GM18858 (cell line): ENCODE results near the gene TMEM14A.

Experiments used
- ATAC-seq: cut with Tn5 transposase; IDR thresholded peaks from one replicate; pipeline ENCODE4 v1.9.1; 2021; ENCODE audit not compliant: unreplicated experiment

TMEM14A gene, protein sequence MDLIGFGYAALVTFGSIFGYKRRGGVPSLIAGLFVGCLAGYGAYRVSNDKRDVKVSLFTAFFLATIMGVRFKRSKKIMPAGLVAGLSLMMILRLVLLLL

DNA sequence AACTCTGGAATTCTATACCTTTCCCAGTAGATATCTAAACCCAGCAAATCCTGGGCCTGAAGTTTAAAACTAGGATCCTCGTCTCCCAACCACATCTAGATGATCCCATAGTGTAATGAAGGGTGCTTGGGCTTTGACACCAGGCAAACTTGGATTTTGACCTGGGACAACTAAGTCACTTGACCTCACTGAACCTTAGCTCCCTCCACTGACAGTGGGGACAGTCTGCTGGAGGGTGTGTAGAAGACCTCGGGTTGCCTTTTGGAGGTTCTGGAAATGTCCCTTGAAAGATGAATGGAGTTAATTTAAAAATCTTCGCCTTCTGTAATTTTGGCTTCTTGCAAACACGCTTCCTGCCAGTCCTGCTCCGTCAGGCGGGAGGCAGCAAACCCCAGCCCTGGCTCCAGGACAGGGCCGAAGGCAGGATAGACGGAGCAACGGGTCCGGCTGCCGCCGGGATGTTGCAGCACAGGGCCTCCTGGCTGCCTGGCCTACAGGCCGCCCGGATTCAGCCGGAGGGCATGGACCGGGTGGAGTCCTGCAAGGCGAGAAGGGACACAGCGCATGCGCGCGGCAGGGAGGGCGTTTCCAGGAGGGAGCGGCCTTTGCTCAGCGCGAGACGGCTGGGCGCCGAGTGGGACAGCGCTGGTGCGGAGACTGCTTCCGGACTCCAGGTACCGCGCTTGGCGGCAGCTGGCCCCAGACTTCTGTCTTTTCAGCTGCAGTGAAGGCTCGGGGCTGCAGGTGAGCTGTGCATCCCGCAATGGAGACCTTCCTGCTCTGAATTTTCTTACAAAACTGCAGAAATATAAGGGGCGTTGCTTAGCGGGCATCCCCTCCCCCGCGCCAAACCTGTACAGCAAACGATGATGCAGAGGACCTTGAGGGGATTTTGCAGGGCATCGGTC is at the start of gene TMEM14A:
Gene TMEM14A (plus strand): TSS at position 612 of the 908 bp plus-strand sequence. CDS start 5,990 bp downstream, outside the sequence.
- peak; percentile 93 for ATAC-seq

DNA sequence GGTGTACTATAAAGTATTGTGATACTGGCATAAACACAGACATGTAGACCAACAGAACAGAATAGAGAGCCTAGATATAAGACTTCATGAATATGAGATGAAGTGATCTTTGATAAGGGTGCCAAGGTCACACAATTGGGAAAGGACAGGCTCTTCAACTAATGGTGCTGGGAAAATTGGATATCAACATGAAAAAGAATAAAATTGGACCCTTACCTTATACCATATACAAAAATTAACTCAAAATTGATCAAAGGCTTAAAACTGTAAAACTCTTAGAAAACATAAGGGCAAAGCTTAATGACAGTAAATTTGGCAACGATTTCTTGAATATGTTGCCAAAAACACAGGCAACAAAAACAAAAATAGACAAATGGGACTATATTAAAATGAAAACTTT is 49.3 kb upstream of the TMEM14A start:
- ATAC-seq, result no peak

DNA sequence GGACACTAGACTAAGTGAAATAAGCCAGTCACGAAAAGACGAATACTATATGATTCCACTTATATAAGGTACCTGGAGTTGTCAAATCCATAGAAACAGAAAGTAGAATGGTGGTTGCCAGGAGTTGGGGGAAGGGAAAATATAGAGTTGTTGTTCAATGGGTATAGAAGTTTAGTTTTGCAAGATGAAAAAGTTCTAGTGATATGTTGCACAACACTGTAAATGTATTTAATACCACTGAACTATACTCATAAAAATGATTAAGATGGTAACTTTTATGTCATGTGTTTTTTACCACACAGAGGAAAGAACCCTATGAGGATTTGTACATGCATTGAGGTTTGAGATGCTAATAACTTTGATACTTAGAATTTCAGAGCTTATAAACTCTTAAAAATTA is 48.1 kb upstream of the TMEM14A start:
- no peak for ATAC-seq

DNA sequence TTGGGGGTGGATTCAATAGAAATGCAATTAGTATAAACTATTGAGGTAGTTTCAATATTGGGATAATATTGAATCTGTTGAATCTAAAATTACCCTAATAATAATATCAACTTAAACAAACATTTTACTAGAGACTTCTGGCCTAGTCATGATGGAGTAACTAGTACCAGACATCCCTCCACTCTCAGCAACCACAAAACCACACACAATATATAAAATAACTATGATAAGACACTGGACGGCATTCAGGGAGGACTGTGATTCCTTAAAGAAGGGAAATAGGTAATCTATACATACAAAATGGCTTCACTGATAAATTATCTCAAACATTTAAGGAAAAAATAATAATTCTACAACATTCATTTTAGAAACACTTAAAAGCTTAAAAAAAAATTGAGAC is 38.9 kb upstream of the TMEM14A start:
- no peak for ATAC-seq

DNA sequence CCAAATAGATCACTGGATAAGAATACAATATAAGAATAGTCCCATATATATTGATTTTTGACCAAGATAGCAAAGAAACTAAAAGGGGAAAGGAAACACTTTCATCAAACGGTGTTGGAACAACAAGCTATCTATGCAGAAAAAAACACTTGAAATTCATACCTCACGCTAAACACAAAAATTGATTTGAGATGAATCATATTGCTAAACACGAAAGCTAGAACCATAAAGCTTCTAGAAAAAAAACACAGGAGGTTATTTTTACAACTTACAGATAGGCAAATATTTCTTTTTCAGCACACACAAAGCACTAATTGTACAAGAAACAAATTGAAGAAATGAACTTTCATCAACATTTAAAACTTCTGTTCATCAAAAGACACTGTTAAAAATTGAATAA is 36.7 kb upstream of the TMEM14A start:
- ATAC-seq, result no peak

DNA sequence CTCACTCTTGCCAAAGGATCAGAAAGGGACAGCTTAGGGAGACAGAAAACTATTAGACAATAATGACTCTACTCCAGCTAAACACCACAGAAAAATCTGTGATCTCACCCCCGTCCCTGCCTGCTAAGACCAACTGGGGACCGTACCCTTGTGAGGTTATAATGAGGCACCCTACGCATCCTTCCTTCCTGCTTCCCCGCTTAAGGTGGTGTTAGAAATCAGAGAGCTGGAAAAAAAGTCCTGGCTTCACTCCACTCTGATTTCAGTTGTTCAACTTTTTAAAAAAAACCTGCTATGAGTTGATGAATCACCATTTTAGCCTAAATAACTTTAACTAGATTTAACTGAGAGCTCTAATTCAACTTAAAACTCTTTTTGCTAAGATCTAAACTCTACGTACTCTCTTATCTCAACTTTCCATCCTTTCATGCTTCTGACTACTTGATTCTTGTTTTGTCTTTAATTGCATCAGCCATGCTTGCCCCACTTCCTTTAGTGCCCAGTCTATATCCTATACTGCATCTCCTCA is 35.8 kb upstream of the TMEM14A start:
- no peak for ATAC-seq

DNA sequence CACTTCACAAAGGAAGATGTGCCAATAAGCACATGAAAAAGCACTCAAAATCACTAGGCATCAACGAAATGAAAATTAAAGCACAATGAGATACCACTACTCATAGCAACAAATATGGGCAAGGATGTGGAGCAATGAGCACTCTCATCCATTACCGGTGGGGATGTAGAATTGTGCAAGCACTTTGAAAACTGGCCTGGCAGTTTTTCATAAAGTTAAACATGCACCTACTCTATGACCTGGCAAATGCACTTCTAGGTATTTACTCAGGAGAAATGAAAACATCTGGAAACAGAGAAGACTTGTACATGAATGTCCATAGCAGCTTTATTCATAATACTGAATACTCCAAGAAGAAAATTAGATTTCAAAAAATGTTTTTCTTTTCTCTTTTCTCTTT is 34.1 kb upstream of the TMEM14A start:
- no peak for ATAC-seq

DNA sequence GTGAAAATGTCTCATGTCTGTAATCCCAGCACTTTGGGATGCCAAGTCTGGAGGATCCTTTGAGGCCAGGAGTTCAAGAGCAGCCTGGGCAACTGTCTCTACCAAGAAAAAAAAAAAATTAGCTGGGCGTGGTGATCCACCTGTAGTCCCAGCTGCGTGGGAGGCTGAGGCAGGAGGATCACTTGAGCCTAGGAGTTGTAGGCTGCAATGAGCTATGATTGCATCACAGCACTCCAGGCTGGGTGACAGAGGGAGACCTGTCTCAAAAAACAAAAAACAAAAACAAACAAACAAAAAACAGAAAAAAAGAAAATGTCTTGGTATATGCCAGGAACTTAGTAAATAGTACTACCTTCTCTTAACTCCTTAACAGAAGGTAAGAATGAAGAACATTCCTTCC is 31.4 kb upstream of the TMEM14A start:
- ATAC-seq, result no peak

DNA sequence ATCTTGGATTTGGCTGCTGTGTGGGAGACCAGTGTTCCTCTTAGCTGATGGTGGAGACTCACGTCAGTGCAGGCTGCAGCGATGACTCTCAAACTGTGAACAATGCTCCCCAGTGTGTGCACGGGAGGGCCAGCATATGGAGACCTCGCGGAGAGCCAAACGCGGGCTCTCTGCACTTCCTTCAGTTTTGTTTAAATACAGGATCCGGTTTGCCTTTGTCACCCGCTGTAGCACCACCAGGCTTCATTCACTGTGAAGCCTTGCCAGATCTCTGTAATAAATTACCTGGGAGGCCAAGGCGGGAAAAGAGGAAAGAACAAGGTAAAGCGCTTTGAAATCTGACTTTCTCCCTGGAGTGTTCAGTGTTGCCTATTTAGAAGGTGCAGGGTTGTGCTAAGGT is 30.7 kb upstream of the TMEM14A start:
- no peak for ATAC-seq

DNA sequence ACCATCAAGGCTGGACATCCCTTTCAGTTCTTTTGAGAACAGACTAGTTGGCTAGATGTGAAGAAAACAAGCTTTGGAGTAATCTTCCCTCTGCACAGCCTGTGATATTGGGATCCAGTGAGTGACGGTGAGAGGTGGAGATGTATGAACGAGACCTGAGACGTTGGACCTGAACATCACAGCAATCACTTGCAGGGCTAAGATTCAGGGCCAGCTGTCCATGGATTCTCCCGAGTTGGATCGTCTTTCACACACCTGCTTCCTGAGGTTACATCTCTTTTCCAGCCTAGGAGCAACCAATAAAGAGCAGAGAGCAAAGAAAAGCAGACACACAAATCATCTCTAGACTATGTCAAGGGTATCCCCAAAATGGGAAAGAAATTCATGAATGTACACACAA is 30.0 kb upstream of the TMEM14A start:
- ATAC-seq, result no peak

DNA sequence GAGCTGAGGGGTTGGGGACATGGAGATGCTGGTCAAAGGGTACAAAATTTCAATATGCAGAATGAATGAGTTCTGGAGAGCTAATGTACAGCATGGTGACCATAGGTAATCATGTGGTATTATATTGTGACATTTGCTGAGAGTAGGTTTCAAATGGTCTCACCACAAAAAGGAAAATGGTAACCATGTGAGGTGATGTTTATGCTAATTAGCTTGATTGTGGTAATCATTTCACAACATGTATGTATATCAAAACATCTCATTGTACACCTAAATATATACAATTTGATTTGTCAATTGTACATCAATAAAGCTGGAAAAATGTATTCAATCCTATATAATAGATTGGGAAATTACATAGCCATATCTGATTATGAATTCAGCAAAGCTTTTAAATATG is 29.5 kb upstream of the TMEM14A start:
- ATAC-seq, result no peak

DNA sequence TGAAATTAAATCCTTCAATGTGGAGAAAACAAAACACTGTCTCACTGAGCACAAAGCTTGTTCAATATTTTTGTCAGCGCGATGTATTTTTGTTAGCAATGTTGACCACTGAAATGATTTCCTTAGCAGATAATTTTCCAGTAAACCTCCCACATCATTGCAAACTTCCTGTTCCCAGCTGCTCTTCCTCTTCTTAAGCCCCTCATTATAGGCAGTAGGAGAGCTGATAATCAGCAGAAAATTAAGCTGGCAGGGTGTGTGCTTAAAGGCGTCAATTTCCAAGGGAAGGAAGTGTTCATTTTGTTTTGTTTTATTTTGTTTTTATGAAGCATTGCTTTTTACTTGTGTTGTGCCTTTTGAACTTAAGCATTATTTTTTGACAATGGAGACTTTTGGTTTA is 29.1 kb upstream of the TMEM14A start:
- ATAC-seq, result no peak

DNA sequence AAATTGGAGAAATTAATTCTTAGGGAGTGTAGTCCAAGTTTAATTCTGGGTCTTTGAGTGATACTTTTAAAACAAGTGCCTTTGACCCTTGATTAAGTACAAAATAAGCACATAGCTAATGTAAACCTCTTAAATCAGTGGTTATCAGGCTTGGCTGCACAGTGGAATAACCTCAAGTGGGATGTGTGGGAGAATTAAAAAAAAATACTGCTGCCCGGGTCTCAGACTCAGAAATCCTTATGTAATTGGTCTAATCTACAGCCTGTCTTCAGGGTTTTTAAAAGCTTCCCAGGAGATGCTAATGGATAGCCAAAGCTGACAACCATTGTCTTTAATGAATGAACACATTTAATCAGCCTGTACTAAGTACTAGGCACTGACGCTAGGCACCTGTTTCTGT is 28.5 kb upstream of the TMEM14A start:
- ATAC-seq, result no peak

DNA sequence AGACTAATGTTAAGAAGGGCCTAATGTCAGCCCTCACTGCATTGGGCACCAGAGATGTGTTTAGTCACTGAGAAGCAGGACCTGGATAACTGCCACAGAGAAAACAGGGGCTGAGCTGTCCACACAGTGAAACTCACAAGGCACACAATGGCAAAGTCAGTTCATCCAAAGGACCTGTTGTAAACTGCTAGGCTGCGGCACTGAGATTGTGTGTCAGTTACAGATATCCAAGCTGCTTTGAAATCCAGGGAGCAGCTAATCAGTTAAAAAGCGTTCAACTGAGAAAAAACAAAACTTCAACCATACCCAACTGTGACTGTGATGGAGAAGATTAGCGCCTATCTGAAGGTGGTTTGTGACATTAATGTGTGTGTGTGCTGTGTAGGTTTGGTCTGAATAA is 27.8 kb upstream of the TMEM14A start:
- no peak for ATAC-seq

DNA sequence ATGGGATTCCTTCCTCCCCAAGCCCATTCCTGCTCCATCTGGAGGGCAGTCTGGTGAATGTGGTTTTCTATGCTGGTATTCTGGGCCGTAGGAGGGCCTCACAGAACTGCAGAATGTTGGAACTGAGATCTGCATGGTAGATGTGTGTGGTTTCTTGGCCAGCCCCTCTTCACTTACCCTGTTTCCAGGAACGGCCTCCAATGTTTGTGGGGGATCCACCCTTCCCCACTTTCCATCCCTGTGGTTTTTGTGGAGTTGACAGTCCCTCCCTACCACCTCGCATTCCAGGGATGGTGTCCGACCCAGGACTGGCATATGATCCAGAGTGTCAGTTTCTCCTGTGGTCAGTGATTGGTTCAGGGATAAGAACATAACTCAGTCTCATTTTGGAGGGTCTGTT is 26.7 kb upstream of the TMEM14A start:
- no peak for ATAC-seq

DNA sequence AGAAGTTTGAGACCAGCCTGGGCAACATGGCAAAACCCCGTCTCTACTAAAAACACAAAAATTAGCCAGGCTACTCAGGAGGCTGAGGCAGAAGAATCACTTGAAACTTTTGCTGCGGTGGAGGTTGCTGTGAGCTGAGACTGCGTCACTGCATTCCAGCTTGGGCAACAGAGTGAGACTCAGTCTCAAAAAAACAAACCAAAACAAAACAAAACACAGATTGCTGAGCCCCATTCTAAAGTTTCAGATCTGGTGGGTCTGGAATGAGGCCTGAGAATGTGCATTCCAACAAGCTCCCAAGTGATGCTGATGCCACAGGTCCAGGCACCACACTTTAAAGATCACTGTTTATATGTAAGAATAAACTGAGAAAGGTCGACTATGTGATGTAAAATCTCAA is 24.9 kb upstream of the TMEM14A start:
- no peak for ATAC-seq

DNA sequence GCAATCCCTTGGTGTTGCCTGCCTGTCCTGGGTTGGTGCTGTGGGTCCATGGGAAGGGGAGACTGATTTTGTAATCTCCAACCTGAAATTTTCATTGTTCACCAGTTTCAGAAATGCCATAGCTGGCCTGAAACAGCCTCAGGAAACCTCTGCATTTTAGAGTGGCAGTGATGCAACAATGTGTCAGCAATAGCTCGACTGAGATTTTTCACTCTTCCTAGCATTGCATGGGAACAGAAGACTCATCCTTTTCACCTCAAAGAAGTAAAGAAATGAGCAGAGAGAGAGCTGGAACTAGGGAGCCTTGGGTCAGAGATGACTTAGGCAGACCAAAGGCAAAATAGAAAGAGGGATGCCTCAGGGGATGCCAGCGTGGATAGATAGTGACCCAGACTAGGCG is 23.7 kb upstream of the TMEM14A start:
- ATAC-seq, result no peak

DNA sequence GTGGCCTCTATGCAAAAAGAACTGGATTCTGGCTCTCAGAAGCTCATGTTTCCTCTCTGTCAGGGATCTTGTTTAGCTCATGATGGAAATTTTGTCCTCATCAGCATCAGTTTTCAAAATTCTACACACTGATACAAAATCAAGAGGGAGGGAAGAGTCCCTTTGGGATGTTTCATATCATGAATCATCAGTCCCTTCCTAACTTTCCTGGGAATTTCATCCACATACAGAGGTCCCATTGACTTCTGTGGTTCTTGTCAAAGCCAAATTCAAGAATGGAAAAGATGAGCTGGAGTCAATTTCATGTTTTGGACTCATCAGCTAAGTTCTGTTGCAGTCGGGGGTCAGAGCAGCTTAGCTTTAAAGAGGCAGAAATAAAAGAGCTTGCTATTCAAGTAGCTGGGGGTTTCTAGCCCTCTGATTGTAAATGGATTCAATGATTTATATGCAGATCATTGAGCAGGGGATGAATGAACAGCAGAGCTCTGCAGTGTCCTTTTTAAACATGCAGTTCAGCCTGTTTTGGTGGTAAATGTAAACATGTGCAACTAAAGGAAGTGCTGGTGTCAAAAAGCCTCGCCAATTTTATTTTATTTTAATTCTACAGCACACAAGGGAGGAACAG is 21.3 kb upstream of the TMEM14A start:
- ATAC-seq, result no peak

DNA sequence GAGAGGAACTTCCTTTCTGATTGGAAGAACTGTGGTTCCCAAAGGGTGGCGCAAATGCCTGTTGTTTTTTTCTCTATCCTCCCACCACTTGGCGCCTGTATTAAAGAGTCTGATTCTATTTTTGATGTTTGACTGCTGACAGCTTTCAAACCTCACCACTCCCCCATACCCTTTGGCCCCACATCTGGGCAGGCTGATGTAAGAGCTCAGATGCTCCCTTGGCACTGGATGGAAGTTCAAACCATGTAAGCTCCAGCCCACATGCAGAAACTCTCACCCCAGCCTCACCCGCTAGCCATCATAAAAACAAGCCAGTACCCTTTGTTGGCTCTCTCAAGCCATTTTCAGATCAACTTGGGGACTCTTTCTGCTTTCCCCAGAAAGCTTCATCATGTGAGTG is 20.0 kb upstream of the TMEM14A start:
- no peak for ATAC-seq

DNA sequence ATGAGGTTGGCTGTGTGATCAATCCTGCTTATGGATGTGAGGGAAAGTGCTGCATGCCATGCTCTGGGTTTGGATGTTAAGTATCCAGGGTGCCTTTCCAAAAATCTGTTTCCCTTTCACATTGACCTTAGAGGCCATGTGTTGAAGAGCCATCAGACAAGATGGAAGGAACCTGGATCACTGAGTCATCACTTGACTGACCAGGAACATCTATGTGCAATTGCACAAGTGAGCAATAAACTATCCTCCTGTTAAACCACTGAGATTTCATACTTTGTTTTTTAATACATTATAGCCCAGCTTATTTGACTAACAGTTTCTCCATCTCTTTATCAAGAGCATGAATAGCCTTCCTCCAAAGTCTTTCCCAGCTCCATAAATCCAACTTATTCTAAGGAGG is 17.8 kb upstream of the TMEM14A start:
- no peak for ATAC-seq

DNA sequence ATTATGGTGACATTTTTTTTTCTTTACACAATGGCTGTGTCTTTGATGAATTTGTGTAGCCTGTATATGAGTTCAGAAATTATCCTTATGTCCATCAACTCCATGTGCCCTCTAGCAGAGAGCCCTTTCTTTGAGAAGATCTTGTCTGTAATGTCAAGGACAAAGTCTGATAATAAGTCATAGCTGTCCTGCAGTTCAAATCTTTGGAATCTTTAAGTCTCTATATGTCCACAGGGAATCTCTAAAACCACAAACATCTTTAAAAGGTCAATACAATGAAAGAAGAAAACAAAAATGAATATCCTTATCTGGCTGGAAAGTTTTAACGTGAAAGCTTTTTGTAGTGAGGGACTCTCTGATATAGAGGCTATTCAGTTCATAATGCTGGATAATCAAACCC is 16.9 kb upstream of the TMEM14A start:
- ATAC-seq, result no peak

DNA sequence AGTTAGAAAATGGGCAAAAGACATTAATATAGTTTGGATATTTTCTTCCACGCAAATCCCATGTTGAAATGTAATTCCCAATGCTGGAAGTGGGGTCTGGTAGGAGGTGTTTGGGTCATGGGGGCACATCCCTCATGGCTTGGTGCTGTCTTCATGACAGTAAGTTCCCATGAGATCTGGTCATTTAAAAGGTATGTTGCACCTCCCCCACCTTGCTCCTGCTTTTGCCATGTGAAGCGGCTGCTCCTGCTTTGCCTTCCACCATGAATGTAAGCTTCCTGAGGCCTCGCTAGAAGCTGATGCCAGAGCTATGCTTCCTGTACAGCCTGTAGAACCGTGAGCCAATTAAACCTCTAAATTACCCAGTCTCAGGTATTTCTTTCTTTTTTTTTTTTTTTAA is 16.3 kb upstream of the TMEM14A start:
- ATAC-seq, result no peak
